Colonic mucosa (tissue), 4 donors: ENCODE data around the gene ADAMTS17. TPM values are rescaled to one million over a fixed set of nuclear protein-coding genes. Genes with fewer than 3 reads are reported as not detected.

Experiments used
- DNase-seq: peaks from one replicate; pipeline ENCODE4 v3.0.0-alpha.2; 2020
- H3K27ac ChIP-seq: fragments of 200-600 bp; one replicate; pipeline ENCODE4 v1.8.0; 2021
- H3K27me3 ChIP-seq: fragments of 200-600 bp; one replicate; pipeline ENCODE4 v1.8.0; 2021
- H3K36me3 ChIP-seq: fragments of 200-600 bp; one replicate; pipeline ENCODE4 v1.8.0; 2021
- H3K4me1 ChIP-seq: fragments of 200-600 bp; one replicate; pipeline ENCODE4 v1.8.0; 2021; ENCODE audit warnings: mild to moderate bottlenecking
- H3K4me3 ChIP-seq: fragments of 200-600 bp; one replicate; pipeline ENCODE4 v1.8.0; 2021
- H3K9ac ChIP-seq, 2 donors: one replicate each; pipeline ENCODE4 v1.7.0; 2013; ENCODE audit warnings: control low read depth in 2 of 2, low read depth in 2 of 2, low read length in 2 of 2
- H3K9me3 ChIP-seq: fragments of 200-600 bp; one replicate; pipeline ENCODE4 v1.8.0; 2021
- CTCF ChIP-seq: fragments of 200-600 bp; IDR thresholded peaks from one replicate; pipeline ENCODE4 v1.8.0; 2022; ENCODE audit warnings: antibody characterized with exemption, mild to moderate bottlenecking
- intact Hi-C: fragments of 100-400 bp; cut with DNase I; formaldehyde crosslinking; loops from one replicate; pipeline ENCODE4 v1.14.1; 2022
- total RNA-seq, 2 donors: library from RNA; stranded (reverse); fragmentation: NEBNext Ultra II Directional in 1 of 2; extraction: Animal tissue kit (Norgen Biotek cat#: 25700) in 1 of 2; gene quantifications; one replicate each; pipeline ENCODE4 v1.2.1, GENCODE V29; 2021
- donor health status: healthy.
- donor health status: DM: no; HTN: no; CAD: no.
- donor health status: DM: no; HTN: no; CAD: no.

Gene ADAMTS17
- total RNA-seq, 2 donors from 2014 or later: 4.2 to 8.3 TPM

DNA sequence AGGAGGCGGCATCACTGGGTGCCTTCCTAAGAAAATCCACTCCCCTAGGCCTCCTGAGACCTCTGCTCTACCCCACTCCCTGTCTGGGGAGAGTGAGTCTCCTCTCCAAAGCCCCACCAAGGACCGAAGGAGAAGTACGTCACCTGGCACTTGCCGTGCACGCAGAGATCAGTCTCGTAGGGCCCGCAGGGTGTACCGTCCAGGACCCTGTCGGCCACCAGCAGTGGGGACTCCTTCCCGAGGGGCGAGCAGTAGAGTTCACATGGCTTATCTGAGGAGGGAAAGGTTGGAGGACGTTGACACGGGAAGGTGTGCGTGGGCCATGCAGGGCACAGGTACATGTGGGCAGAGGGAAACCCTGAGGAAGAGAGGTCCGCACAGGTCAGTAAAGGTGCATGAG is 232.9 kb downstream of the ADAMTS17 start:
- Histone ChIP-seq H3K27ac (no peak overlapping the region), H3K9me3 (no peaks in the 10 kb centered on the region), H3K4me1 (no peaks in the 10 kb centered on the region), H3K9ac (no peak overlapping the region), H3K27me3 (no peaks in the 10 kb centered on the region), H3K36me3 (no peaks in the 10 kb centered on the region), H3K4me3 (no peak overlapping the region)
- no peak for TF ChIP-seq CTCF
- intact Hi-C loops: no loop called here
- DNase-seq: no peak

- H3K9me3 ChIP-seq: no peaks in the 10 kb centered on the region
- no peaks in the 10 kb centered on the region for H3K4me1 ChIP-seq
- no peak for TF ChIP-seq CTCF
- H3K4me3 ChIP-seq: no peak overlapping the region
- H3K9ac ChIP-seq: no peak overlapping the region
- no peaks in the 10 kb centered on the region for H3K36me3 ChIP-seq
- intact Hi-C loops: no loop called here
- no peak overlapping the region for H3K27ac ChIP-seq
- no peaks in the 10 kb centered on the region for H3K27me3 ChIP-seq
- DNase-seq: no peak
These were observed 233.4 kb downstream of the ADAMTS17 start for GRCh38 chr15:100108346-100108745.

DNA sequence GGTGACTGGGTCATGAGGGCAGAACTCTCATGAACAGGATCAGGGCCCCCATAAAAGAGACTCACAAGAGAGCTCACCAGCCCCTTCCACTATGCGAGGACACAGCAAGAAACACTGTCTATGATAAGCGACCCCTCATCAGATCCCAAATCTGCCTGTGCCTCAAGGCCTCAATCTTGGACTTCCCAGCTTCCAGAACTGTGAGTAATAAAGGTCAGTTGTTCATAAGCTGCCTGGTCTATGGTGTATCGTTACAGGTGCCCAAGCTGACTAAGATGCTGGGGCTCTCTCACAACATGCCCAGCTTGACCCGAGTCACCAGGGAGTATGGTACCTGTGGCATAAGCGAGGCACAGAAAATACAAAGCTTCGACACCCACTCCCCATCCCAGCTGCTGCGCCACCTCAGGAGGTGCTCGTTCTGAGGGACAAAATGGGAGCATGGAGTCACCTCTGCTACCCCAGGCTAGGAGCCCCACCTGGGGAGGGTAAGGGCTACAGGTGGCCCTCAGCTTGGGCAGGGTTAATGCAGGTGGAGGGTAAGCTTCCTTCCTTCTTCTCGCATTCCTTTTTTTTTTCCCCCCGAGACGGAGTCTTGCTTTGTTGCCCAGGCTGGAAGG is 234.1 kb downstream of the ADAMTS17 start:
- Histone ChIP-seq H3K36me3 (no peaks in the 10 kb centered on the region), H3K9me3 (no peaks in the 10 kb centered on the region), H3K4me1 (no peaks in the 10 kb centered on the region), H3K27ac (no peak overlapping the region), H3K9ac (no peak overlapping the region), H3K27me3 (no peaks in the 10 kb centered on the region), H3K4me3 (no peak overlapping the region)
- no peak for TF ChIP-seq CTCF
- no peak for DNase-seq
- intact Hi-C loops: no loop called here

GRCh38 chr15:100107151-100107550 is 234.6 kb downstream of the ADAMTS17 start:
- no peak for TF ChIP-seq CTCF
- Histone ChIP-seq H3K4me3 (no peak overlapping the region), H3K9ac (no peak overlapping the region), H3K36me3 (no peaks in the 10 kb centered on the region), H3K27me3 (no peaks in the 10 kb centered on the region), H3K4me1 (no peaks in the 10 kb centered on the region), H3K27ac (no peak overlapping the region), H3K9me3 (no peaks in the 10 kb centered on the region)
- intact Hi-C loops: no loop called here
- no peak for DNase-seq

DNA sequence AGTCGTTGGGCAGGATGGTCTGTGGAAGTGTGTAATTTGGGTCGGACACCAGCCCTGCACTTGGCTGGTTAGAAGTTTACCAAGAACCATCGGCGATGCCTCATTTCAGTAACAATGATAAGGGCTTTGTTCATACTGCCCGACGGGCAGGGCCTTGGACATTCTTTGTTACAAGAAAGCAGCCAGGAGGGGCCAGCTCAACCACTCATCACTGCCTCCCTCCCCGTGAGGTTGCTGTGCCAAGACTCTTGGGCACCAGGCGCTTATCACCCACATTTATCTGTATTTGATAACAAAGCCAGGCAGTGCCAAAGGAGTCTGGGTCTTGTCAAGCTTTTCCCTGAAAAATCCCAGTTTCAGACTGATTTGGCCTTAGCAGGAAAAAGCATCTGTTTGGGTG is 235.0 kb downstream of the ADAMTS17 start:
- H3K9me3 ChIP-seq: no peaks in the 10 kb centered on the region
- no peaks in the 10 kb centered on the region for H3K36me3 ChIP-seq
- H3K4me1 ChIP-seq: no peaks in the 10 kb centered on the region
- no peak overlapping the region for H3K4me3 ChIP-seq
- no peak for TF ChIP-seq CTCF
- no peaks in the 10 kb centered on the region for H3K27me3 ChIP-seq
- intact Hi-C loops: no loop called here
- H3K27ac ChIP-seq: no peak overlapping the region
- no peak for DNase-seq
- H3K9ac ChIP-seq: no peak overlapping the region
